GM12878 (cell line): ENCODE measurements around the gene LSP1.
A peak's percentile ranks its signal among the peaks of the same experiment; 100 is the strongest.

Experiments used
- BMI1 ChIP-seq: fragments of 450-650 bp; IDR thresholded peaks from 2 replicates; pipeline ENCODE4 v1.6.1; 2016; ENCODE audit warnings: mild to moderate bottlenecking, moderate library complexity, borderline replicate concordance
- CEBPB ChIP-seq, 2 experiments: fragments of 150-350 bp in 1 of 2; IDR thresholded peaks; 2 replicates each; pipeline ENCODE4 v1.6.1; 2012 to 2014; ENCODE audit warnings: low read depth in 2 of 2, low read length in 2 of 2, borderline replicate concordance in 1 of 2, inconsistent platforms in 1 of 2
- CTCF ChIP-seq, 3 experiments: IDR thresholded peaks in 2 of 3; conservative IDR thresholded peaks in 1 of 3; 2 replicates each; pipeline ENCODE4 v1.5.1; 2011; ENCODE audit warnings: low read depth in 3 of 3, low read length in 3 of 3, mild to moderate bottlenecking in 3 of 3, control low read depth in 2 of 3, moderate library complexity in 2 of 3, inconsistent platforms in 1 of 3, mixed read lengths in 1 of 3; ENCODE audit not compliant: control insufficient read depth in 2 of 3, insufficient read depth in 1 of 3; ENCODE audit errors: extremely low read depth in 1 of 3
- IKZF1 ChIP-seq: fragments of 450-650 bp; conservative IDR thresholded peaks from 2 replicates; pipeline ENCODE4 v1.6.1; 2017; ENCODE audit warnings: antibody characterized with exemption, mild to moderate bottlenecking
- NFYB ChIP-seq: IDR thresholded peaks from 2 replicates; pipeline ENCODE4 v1.6.1; 2011; ENCODE audit warnings: low read depth, mild to moderate bottlenecking, low read length, improper control_type of control experiment, moderate library complexity; ENCODE audit not compliant: insufficient read depth
- PBX3 ChIP-seq: IDR thresholded peaks from 2 replicates; pipeline ENCODE4 v1.6.1; 2011; ENCODE audit warnings: mild to moderate bottlenecking, low read depth, low read length, moderate library complexity; ENCODE audit not compliant: insufficient replicate concordance
- POLR2AphosphoS5 ChIP-seq: IDR thresholded peaks from 2 replicates; pipeline ENCODE4 v1.6.1; 2011; ENCODE audit warnings: mild to moderate bottlenecking, low read length, inconsistent platforms
- RBBP5 ChIP-seq: fragments of 200-600 bp; sonication (generic); conservative IDR thresholded peaks from 2 replicates; pipeline ENCODE4 v1.6.1; 2016
- REST ChIP-seq: IDR thresholded peaks from 2 replicates; pipeline ENCODE4 v1.6.1; 2012; ENCODE audit warnings: mild to moderate bottlenecking, low read depth, low read length
- RFX5 ChIP-seq: IDR thresholded peaks from 2 replicates; pipeline ENCODE4 v1.6.1; 2011; ENCODE audit warnings: low read depth, low read length, improper control_type of control experiment
- SREBF2 ChIP-seq: IDR thresholded peaks from 2 replicates; pipeline ENCODE4 v1.6.1; 2012; ENCODE audit warnings: mild to moderate bottlenecking, low read length
- ZBTB4 ChIP-seq: fragments of 450-650 bp; formaldehyde crosslinking; IDR thresholded peaks from 2 replicates; pipeline ENCODE4 v1.4.0; 2022; ENCODE audit warnings: mild to moderate bottlenecking, moderate library complexity
- TF ChIP-seq, protein P1 (sequence below): IDR thresholded peaks from 2 replicates; pipeline ENCODE4 v1.6.1; 2011; ENCODE audit warnings: low read depth, mild to moderate bottlenecking, low read length, moderate library complexity, borderline replicate concordance; ENCODE audit errors: extremely low read depth

- TF ChIP-seq CTCF (IDR thresholded peaks at IDR 0.05 in 2 of 3, conservative IDR thresholded peaks at IDR 0.05 in 1 of 3; ENCODE audit: control insufficient read depth in 2 of 3, extremely low read depth in 1 of 3, insufficient read depth in 1 of 3, low read depth in 3 of 3, low read length in 3 of 3) (peak in 1 of 3 experiments; percentile 48; a peak in 2 of 6 replicates), BMI1 (no peak), NFYB (no peak), SREBF2 (no peak), ZBTB4 (CRISPR knock-in tag) (no peak), PBX3 (no peak), REST (no peak), IKZF1 (no peak), CEBPB (IDR thresholded peaks at IDR 0.05; ENCODE audit: borderline replicate concordance in 1 of 2, low read depth in 2 of 2, low read length in 2 of 2) (no peak), RBBP5 (no peak), RFX5 (no peak), POLR2AphosphoS5 (no peak)
- TF ChIP-seq, protein P1, sequence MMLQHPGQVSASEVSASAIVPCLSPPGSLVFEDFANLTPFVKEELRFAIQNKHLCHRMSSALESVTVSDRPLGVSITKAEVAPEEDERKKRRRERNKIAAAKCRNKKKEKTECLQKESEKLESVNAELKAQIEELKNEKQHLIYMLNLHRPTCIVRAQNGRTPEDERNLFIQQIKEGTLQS = no peak
Observed at GRCh38 chr11:1918436-1919315, 65.8 kb downstream of the LSP1 start.
